HG03060 (cell line): ENCODE results near the gene OR13J1.

ENCODE experiments used
- ATAC-seq: cut with Tn5 transposase; IDR thresholded peaks from one replicate; pipeline ENCODE4 v1.9.1; 2021; ENCODE audit warnings: low read depth, moderate number of reproducible peaks; ENCODE audit not compliant: unreplicated experiment

OR13J1 gene

GRCh38 chr9:35836595-35836994, 33.6 kb downstream of the OR13J1 start:
- ATAC-seq, result no peak

GRCh38 chr9:35835766-35836165, 34.4 kb downstream of the OR13J1 start:
- ATAC-seq, result no peak

- ATAC-seq, result no peak
Measured at GRCh38 chr9:35835216-35835632, 35.0 kb downstream of the OR13J1 start.

GRCh38 chr9:35834260-35835215, 35.7 kb downstream of the OR13J1 start:
- ATAC-seq, result no peak

- no peak for ATAC-seq
Measured at GRCh38 chr9:35832814-35833213, 37.4 kb downstream of the OR13J1 start.

- ATAC-seq, result no peak
Measured at GRCh38 chr9:35831040-35831439, 39.2 kb downstream of the OR13J1 start.

GRCh38 chr9:35829764-35830096, 40.5 kb downstream of the OR13J1 start:
- no peak for ATAC-seq

GRCh38 chr9:35829084-35829763, 41.0 kb downstream of the OR13J1 start, which contains the start of gene TMEM8B:
TMEM8B (plus strand) TSS chr9:35829228; CDS start chr9:35829448, 220 bp downstream.
- ATAC-seq, result peak; percentile 38

GRCh38 chr9:35828716-35829083, 41.5 kb downstream of the OR13J1 start, which contains the start of gene FAM221B:
FAM221B (minus strand) TSS chr9:35828732; CDS start chr9:35826161, 2,571 bp downstream.
- ATAC-seq, result no peak

- no peak for ATAC-seq
Measured at GRCh38 chr9:35827486-35827885, 42.7 kb downstream of the OR13J1 start.

GRCh38 chr9:35826071-35826701, 44.0 kb downstream of the OR13J1 start:
- no peak for ATAC-seq

GRCh38 chr9:35822926-35823325, 47.3 kb downstream of the OR13J1 start:
- ATAC-seq, result no peak

GRCh38 chr9:35820076-35820475, 50.1 kb downstream of the OR13J1 start:
- no peak for ATAC-seq
